Mucosa of gallbladder (tissue), 1 donor: ENCODE results near the gene SLC44A1. TPM values are rescaled to one million over a fixed set of nuclear protein-coding genes. Genes with fewer than 3 reads are reported as not detected.

Source experiments
- DNase-seq: peaks from one replicate; pipeline ENCODE4 v3.0.0-alpha.2; 2020; ENCODE audit warnings: low spot score
- total RNA-seq: library from RNA; stranded (reverse); gene quantifications from one replicate; pipeline ENCODE4 v1.2.1, GENCODE V29; 2021
- donor health status: DM: no; HTN: no; CAD: no.

The SLC44A1 gene
- total RNA-seq, 1 donor from 2014 or later = 69.1 TPM

DNA sequence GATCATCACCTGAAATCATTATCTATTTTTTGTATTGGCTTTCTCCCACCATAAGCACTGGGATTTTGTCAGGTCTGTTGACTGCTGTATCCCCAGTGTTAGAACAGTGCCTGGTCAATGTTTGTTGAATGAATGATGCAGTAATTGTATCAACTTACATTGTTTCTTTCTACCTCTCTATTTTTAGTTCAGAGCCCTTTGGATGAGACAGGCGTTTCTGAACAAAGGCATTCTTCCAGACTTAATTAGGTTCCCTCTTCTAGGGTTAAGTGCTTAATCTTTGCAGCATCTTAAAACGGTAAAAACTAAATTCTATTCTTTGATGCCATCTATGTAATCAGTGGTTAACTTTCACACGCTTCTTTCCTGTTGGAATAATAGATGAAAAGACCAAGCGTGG is 26.3 kb downstream of the SLC44A1 start:
- DNase-seq = no peak

DNA sequence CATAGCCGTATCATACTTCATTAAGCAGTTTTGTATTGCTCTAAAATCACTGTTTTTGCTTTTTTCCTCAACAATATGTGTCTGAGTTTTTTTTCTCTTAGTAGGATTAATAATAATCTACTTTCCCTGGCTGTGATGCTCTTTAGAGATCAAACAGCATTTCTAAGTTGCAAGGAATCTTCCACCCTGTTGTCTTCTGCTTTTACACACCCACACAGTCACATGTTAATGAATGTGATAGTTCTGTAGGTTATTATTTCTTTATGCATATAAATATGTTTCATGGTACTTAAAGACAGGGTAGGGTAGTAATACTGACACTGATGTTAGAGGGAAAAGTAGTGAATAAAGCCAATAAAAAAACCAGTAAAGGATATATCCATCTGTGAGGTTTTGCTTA is 29.3 kb downstream of the SLC44A1 start:
- no peak for DNase-seq

DNA sequence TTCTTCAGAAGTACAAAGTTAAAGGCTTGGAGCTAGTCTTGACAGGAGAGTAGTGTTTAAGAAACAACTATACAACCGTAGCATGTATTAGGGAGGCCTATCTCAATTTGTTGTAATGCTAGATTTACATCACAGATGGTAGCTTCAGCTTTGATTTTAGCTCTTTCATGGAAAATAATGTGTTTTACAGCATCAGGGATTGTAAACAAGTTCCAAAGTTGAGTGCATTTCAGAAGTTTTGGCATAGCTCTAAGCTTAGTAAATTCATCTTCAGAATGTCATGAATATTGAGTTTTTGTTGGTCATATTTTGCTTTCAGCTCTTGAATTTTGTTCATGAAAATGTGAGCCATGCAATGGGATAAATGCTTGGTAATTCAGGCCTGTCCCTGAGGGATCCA is 30.7 kb downstream of the SLC44A1 start:
- DNase-seq = no peak

DNA sequence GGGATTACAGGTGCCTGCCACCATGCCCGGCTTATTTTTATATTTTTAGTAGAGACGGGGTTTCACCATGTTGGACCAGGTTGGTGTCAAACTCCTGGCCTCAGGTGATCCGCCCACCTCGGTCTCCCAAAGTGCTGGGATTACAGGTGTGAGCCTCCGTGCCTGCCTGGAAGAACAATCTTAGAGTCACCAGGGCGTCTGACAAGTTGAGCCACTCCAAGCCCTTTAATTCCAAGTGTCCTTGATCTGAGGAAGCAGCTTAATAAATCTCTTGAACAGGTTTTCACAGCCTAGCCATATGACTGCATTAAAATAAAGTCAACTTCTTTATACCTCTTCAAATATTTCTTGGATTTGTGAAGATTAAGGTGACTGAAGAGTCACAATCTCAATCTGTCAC is 31.5 kb downstream of the SLC44A1 start:
- DNase-seq = no peak

DNA sequence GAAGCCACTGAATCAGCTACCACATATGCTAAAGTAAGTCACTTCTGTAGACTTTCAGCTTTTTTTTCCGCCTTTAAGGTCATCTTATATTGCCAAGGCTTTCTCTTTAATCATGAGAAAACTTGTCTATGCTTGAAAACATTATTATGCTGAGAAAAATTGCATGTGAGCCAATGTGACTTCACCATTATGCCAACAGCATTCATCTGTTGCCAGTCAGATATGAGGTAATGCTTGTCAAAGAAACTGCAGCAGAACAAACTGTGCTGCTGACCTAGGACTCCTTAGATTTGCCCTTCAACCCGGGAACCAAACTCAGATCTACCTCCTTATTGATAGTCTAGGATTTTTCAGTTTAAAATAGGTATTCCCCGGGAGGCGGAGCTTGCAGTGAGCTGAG is 34.3 kb downstream of the SLC44A1 start:
- no peak for DNase-seq

DNA sequence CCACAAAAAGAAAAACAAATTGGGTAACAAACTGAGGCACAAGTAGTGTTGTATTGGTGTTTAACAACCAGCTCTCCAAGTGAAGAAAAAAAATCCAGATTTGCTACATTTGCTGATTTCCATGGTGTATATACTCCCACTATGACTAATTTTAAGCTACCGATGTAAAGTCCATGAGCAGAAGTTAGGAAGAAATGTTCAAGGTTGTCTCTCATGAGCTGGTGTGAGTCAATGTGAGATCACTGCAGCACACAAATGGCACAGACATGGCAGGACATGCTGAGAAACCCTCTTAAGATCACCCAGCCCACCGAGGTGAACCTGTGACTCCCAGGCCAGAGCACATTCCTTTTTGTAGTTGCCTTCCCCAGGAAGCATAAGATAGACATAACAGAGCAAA is 36.2 kb downstream of the SLC44A1 start:
- no peak for DNase-seq

DNA sequence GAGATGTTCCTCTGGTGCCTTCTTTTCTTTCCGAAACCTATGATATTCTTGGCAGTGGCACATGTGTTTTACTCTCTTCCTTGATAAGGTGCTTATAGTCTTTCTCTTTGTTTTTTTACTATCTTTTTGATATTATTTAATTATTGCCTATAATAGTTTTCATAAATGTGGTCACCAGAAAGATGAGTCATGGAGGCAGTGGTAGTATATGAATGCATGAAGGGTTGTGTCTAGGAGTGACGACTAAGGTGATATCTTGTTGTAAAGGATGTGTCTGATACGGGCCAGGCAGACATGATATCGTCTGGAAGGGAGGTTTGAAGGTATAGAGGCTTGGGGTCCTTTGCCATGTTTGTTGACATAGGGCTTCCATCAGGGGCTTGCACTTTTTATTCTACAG is 36.8 kb downstream of the SLC44A1 start:
- DNase-seq = no peak

DNA sequence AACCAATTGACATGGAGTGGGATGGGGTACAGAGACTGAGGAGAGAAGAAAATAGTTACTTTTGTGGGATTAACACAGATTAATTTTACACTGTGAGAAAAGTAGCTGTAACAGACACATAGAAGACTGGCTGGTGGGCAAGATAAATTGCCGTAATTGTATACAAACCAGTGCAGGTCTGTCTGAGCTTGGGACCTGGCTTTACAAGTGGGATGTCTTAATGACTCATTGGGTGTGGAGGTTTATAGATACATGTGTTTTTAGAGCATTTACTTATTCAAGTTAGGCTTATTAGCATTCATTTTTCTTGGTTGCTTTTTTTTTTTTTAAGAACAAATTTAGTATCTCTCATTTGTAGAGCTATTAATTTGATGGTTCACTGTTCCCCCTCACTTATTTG is 37.5 kb downstream of the SLC44A1 start:
- DNase-seq = no peak

DNA sequence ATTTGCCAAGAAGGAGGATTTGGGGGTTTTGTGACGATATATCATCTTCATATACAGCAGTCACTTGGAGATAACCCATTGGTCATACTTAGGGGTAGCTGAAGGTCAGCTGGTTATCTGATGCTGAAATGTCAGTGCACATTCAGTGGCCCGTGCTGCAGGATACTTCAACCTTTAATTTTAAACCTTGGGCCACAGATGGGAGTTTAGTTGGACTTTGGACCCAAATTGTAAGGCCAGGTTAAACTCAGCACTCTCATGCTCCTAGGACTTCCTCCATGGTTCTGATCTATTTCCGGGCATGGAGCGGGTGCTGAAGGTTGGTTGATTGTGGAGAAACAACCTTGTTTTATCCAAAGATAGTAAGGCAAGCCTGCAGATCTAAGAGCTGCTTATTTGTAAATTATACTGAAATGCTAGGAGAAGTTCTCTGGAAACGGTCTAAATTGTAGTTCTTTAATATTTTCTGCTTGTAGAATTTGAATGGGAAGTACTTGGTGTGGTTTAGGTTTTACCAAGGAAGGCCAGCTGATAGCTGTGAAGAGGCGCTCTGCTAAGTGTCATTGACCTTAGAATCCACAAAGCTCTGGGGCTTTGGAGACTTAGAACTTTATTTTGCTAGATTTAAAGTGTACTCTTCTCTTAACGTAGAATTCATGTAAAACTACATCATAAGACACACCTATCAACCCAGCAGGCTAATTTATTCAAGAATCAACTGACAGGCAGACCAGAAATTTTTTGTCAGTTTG is 38.6 kb downstream of the SLC44A1 start:
- DNase-seq = no peak

DNA sequence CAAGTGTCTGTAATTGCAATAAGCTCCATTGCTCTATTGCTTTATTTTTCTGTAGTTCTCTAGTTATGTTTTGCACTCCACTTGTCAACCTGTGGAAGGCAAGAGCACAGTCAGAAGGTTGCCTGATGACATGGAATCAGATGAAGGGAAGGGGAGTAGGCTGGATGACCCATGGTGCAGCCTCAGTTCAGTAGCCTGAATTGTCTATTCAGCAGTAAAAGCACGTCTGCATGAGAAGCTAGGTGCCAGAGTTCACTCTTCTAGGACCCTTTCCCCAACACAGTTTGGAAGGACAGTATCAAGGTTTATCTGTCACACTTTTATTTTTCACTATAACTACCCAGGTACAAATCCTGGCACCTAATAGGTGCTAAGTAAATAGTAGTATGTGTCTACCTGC is 39.3 kb downstream of the SLC44A1 start:
- DNase-seq = no peak

DNA sequence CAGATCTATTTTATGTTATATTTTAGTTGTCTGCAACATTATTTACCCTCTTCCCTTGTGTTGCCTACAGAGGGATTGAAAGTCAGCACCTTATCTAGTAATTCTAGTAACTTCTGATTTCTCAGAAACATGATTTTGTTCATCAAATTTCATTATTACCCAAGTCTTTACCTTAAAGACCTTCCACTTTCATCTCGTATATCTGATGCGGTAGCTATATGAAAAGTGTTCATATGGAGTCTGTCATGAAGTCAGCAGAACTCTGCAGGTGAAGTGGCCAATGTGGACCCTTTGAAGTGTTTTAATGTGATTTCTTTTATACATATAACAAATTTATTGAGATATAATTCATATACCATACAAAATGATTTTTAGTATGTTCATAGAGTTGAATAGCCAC is 40.0 kb downstream of the SLC44A1 start:
- no peak for DNase-seq

DNA sequence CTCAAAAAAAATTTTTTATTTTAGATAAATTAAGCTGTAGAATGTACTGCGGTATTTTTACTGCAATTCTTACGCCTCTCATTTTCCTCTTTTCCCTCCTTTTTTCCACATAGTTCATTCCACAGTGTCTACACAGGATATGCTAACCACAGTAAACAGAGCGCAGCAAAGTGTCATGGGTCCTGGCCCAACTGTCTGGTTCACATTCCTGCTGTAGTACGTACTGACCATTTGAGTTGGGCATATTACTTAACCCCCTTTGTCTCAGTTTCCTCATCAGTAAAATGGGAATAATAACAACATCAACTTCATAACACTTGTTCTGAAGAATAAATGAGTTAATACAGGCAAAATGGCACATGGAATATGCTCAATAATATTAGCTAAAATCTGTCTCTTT is 41.6 kb downstream of the SLC44A1 start:
- no peak for DNase-seq

DNA sequence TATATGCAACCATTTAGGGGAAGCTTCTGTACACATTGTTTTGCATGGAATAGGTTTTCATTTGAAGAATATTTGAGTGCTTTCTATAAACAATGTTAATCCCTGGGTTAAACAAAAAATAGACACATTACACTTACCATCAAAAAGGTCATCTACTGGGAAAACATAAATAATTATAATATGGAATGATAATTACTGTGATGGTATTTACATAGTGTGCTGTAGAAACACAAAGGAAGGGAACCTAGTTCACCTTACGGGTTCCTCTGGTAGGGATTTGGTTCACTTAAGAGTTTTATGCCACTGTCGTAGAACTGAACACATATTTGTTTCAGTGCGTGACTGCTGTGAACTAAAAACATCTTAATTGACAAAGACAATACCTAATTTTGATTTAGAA is 44.9 kb downstream of the SLC44A1 start:
- no peak for DNase-seq

DNA sequence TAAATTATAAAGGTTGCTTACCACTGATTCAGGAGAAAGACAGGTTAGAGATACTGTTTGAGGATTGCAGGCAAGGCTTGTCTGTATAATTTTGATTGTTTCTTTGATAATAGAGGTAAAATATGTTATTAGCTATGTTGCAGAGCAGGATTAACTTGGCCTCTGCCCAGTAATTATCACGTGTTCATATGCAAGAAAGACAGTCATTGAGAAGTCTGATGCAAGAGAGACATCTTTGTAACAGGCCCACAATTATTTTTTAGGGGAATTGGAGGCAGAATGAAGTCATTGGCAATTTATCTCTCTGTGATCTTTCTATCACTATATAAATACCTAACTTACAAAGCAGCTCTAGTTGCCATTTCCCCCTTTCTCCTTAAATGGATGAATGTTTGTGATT is 46.0 kb downstream of the SLC44A1 start:
- DNase-seq = peak; percentile 50

DNA sequence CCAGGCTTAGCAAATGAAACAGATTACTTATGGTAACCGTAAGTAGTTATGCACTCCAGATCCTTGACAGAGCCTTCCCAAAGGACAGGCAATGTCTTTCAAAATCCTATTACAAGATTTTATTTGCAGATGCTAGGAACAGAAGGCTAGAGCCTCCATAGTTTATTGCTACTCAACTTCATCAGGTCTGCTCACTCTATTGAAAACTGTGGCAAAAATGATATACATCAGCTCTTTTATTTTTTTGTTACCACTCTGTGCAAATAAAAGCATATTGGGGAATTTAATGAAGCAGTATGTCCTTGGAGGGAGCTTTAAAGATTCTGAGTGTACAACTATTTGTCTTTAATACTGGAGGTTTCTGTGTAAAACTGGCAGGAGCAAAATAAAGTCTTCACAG is 46.5 kb downstream of the SLC44A1 start:
- DNase-seq = no peak

DNA sequence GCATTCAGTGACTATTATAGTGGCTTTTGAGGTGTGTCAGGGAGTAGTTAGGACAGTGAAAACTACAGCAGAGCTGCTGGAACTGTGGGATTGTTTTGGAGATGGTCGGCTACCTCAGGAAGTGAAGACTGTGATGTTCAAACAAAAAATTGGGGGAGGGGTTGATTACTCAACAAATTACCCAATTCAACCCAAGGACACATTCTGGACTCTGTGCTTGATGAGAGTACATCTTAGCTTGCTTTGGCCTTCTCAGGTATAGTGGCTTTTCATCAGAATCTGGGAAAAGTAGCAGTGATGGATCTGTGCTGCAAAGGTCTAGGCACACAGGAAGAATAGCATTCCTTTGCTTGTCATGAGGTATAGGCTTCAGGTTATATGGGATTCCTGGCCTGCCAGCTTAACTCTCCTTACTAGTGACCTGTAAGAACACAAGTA is 47.0 kb downstream of the SLC44A1 start:
- no peak for DNase-seq

DNA sequence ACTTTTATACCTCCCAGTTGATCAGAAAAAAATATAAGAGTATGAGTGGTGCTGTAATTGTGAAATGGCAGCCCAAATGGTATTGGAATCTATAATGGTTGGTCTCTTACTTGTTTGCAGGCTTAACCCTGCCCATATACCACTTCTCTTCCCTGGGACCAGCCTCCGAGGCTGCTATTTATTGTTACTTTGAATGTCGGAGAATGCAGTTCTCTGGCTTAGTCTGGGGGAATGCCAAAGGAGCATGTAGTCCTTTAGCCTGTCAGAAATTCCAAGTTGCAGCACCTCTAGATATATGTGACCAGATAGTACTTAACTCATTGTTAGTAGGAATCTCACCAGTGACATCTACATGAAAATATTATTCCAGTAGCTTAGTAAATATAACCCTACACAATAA is 47.5 kb downstream of the SLC44A1 start:
- DNase-seq = no peak

DNA sequence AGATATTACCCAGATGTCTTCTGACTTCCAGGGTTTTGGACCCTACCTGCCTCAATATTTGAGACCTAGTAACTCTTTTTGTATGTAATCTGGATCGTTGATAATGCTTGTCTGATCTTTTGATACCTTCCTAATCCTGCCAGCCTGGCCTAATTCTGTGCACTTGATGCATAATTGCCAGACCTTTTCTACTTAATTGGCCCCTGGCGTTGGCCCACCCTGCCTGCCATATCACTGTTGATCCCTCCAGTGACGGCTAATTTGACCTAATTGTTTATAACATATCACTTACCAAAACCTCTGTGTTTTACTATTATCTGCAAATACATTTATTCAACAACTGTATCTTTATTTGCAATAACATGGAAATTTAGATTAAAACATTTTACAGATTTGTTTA is 49.0 kb downstream of the SLC44A1 start:
- no peak for DNase-seq

DNA sequence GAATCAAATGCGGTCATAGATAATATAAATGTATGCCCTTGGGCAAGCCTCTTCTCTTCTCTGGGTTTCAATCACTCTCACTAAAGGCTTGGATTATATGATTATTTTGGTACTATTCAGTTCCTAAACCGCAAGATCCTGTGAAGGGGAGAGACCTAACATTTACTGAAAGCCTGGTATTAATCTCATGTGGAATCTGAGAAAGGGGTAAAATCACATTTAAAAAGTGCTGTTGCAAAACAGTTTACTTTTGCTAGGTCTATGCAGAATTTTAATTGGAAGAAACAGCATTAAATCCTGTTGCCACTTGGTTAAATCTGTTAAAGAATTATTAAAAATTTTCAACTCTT is 50.7 kb downstream of the SLC44A1 start:
- no peak for DNase-seq

DNA sequence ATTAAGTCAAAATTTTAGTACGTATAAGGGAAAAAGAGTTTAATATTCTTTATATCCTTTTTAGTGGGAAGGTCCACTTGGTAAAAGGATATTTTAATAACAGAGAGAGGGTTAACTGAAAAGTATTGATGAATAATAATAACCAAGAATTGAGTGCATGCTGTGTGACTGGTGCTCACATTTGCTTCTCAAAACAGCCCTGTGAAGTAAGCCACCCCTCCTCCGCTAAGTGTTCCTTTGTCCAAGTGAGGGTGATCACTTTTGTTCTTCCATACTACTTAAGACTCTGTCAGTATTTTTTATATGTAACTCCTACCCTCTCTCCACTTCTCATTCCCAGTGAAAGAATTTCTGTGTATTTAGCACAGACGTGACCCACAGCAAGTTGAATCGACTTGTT is 51.5 kb downstream of the SLC44A1 start:
- no peak for DNase-seq

DNA sequence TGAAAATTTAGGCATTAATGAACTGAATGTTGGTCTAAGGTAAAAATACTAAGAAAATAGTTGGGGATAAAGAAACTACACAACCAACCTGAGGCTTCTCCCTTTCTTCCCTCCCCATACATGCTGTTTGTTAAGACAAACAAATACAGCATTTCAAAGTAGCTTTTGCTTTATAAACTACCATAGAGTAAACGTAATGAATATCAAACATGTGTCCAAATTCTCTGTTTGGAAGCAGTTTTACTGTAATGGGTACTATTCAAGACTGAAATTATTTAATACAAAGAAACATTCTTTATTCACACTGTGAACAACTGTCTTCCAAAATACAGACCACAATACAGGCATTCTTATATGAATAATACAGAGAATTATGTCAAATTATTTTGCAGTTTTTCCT is 52.0 kb downstream of the SLC44A1 start:
- DNase-seq = no peak

DNA sequence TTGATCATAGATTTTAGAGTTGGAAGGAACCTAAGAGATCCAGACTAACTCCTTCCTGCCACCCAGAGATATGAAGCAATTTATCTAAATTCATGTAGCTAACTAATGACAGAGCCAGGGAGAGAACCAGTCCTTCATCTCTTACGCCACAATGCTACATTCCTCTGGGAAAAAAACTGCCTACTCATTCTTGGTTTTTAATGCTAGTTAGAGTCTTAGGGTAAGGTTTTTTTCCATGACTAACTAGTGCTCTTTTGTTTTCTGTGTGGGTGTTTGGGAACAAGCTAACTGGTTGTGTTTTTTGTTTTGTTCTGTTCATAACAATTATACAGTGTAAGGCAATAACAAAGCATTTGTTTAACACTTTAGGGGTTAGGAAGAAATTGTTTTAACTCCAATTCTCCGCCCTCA is 52.4 kb downstream of the SLC44A1 start:
- DNase-seq = no peak

DNA sequence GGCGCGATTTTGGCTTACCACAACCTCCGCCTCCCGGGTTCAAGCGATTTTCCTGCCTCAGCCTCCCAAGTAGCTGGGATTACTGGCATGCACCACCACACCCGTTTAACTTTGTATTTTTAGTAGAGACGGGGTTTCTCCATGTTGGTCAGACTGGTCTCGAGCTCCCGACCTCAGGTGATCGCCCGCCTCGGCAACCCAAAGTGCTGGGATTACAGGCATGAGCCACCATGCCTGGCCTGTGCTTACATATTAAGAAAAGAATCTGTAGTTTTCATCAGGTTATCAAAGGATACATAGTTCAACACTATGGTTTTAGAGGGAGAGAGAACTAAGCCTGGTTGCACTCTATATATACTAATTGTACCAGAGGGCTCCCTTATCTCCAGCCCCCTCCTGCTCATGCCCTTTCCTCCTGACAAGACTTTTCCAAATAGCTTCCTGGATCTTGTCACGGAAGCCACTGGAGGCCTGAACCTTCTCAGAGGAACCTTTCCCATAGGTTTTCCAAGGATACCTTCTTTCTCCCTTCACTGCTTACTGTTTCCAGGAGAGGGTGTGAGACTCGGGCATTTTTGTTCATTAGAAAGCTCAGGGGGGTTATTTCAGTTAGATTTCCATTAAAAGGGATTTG is 53.1 kb downstream of the SLC44A1 start:
- no peak for DNase-seq
